CD4-positive, alpha-beta T cell treated with Interleukin-1 beta for 1 hour (primary cell): ENCODE results near the gene OSGIN1.

Source experiments
- DNase-seq, 2 donors: peaks; one replicate each; pipeline ENCODE4 v3.0.0-alpha.2; 2020 to 2022

The OSGIN1 gene

GRCh38 chr16:84007520-84007919, 54.5 kb downstream of the OSGIN1 start:
- DNase-seq, result no peak

GRCh38 chr16:84007965-84008364, 54.9 kb downstream of the OSGIN1 start:
- no peak for DNase-seq

- DNase-seq, result no peak
Measured at GRCh38 chr16:84009282-84009681, 56.2 kb downstream of the OSGIN1 start.

- peak; percentile 43 to 66 for DNase-seq
Measured at GRCh38 chr16:84013787-84014569, 60.9 kb downstream of the OSGIN1 start.

GRCh38 chr16:84014570-84015327, 61.7 kb downstream of the OSGIN1 start:
- DNase-seq, result no peak

GRCh38 chr16:84015399-84015798, 62.4 kb downstream of the OSGIN1 start:
- no peak for DNase-seq
